22Rv1 (cell line): Measurements from ENCODE around the gene C1QTNF12.

Source experiments
- CTCF ChIP-seq: fragments of 450-650 bp; IDR thresholded peaks from 2 replicates; pipeline ENCODE4 v1.5.1; 2017; ENCODE audit warnings: mild to moderate bottlenecking
- ZFX ChIP-seq: fragments of 450-650 bp; IDR thresholded peaks from 2 replicates; pipeline ENCODE4 v1.6.1; 2017; ENCODE audit warnings: antibody characterized with exemption, borderline replicate concordance

DNA sequence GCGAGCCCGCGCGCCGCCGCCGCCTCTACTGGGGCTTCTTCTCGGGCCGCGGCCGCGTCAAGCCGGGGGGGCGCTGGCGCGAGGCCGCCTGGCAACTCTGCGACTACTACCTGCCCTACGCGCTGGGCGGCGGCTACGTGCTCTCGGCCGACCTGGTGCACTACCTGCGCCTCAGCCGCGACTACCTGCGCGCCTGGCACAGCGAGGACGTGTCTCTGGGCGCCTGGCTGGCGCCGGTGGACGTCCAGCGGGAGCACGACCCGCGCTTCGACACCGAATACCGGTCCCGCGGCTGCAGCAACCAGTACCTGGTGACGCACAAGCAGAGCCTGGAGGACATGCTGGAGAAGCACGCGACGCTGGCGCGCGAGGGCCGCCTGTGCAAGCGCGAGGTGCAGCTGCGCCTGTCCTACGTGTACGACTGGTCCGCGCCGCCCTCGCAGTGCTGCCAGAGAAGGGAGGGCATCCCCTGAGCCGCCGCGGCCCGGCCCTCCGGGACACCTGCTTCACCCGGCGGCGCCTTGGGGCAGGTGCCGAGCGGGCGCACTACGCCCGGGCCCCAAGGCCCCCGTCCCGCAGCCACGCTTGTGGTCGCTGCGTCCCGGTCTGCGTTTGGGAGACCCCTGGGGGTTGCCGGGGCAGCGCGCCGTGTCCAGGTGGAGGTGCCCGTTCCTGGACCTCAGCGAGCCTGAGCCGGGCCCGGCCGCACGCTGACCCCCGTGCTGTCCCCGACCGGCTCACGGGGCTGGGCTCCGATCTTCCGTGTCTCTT lies 13.5 kb downstream of the C1QTNF12 start:
- TF ChIP-seq CTCF, result no peak
- no peak for TF ChIP-seq ZFX
